Body of pancreas (tissue), 4 donors: ENCODE data around the gene SH3PXD2A. TPM values are rescaled to one million over a fixed set of nuclear protein-coding genes. Genes with fewer than 3 reads are reported as not detected.

ENCODE experiments used
- ATAC-seq: fragments of 150-250 bp; one replicate; pipeline ENCODE4 v1.9.1; 2016
- DNase-seq, 4 donors: peaks; one replicate each; pipeline ENCODE4 v3.0.0-alpha.2; 2019
- H3K27ac ChIP-seq, 4 donors: fragments of 200-600 bp; sonication (generic); 1 replicate in 3 of 4; 2 replicates in 1 of 4; pipeline versions ENCODE4 v1.5.1 to v1.6.1; 2016 to 2019; ENCODE audit warnings: mild to moderate bottlenecking in 1 of 4, mixed read lengths in 1 of 4, moderate library complexity in 1 of 4
- H3K27me3 ChIP-seq, 2 donors: fragments of 200-600 bp; sonication (generic); one replicate each; pipeline ENCODE4 v1.6.0; 2016; ENCODE audit warnings: mild to moderate bottlenecking in 1 of 2
- H3K36me3 ChIP-seq, 2 donors: fragments of 200-600 bp; sonication (generic); replicated peaks in 1 of 2; 2 replicates each; pipeline ENCODE4 v1.5.1; 2016; ENCODE audit warnings: low read depth in 2 of 2; ENCODE audit not compliant: insufficient read depth in 1 of 2
- H3K4me1 ChIP-seq: fragments of 200-600 bp; sonication (generic); one replicate; pipeline ENCODE4 v1.6.0; 2016
- H3K4me3 ChIP-seq, 2 donors: fragments of 200-600 bp; sonication (generic); 1 replicate in 1 of 2; 2 replicates in 1 of 2; pipeline ENCODE4 v1.5.1; 2016 to 2019
- H3K9me3 ChIP-seq, 3 donors: fragments of 200-600 bp; sonication (generic); 1 replicate in 2 of 3; 2 replicates in 1 of 3; pipeline ENCODE4 v1.5.1; 2016
- POLR2A ChIP-seq, 3 donors: fragments of 450-650 bp; IDR thresholded peaks; one replicate each; pipeline ENCODE4 v1.6.1; 2016; ENCODE audit warnings: antibody characterized with exemption in 3 of 3, mild to moderate bottlenecking in 2 of 3
- WGBS, 2 donors: methylation state at CpG; one replicate each; pipeline ENCODE4 v1.1.5; 2017; 5-methylcytosine and 5-hydroxymethylcytosine counted together
- intact Hi-C: fragments of 100-400 bp; cut with DNase I; formaldehyde crosslinking; loops from one replicate; pipeline ENCODE4 v1.15.1; 2023
- total RNA-seq, 2 donors: library from RNA; depleted of rRNA; stranded (reverse); fragments of >200 nt; gene quantifications; one replicate each; pipeline ENCODE4 v1.1.0, GENCODE V29; 2016
- TF ChIP-seq, protein P1 (sequence below), 7 experiments: fragments of 450-650 bp in 4 of 7; fragments of 200-600 bp in 3 of 7; sonication (generic) in 3 of 7; IDR thresholded peaks; one replicate each; pipeline ENCODE4 v1.5.1; 2016 to 2019; ENCODE audit warnings: antibody characterized with exemption in 7 of 7

The SH3PXD2A gene
- total RNA-seq, 2 donors from 2014 or later: 7.3 to 9.9 TPM

GRCh38 chr10:103745341-103746247 is 109.8 kb downstream of the SH3PXD2A start:
- Histone ChIP-seq H3K27ac (no peak overlapping the region), H3K9me3 (no peaks in the 10 kb centered on the region), H3K27me3 (no peaks in the 10 kb centered on the region), H3K4me1 (no peaks in the 10 kb centered on the region), H3K36me3 (no peaks in the 10 kb centered on the region), H3K4me3 (no peak overlapping the region)
- TF ChIP-seq, protein P1, sequence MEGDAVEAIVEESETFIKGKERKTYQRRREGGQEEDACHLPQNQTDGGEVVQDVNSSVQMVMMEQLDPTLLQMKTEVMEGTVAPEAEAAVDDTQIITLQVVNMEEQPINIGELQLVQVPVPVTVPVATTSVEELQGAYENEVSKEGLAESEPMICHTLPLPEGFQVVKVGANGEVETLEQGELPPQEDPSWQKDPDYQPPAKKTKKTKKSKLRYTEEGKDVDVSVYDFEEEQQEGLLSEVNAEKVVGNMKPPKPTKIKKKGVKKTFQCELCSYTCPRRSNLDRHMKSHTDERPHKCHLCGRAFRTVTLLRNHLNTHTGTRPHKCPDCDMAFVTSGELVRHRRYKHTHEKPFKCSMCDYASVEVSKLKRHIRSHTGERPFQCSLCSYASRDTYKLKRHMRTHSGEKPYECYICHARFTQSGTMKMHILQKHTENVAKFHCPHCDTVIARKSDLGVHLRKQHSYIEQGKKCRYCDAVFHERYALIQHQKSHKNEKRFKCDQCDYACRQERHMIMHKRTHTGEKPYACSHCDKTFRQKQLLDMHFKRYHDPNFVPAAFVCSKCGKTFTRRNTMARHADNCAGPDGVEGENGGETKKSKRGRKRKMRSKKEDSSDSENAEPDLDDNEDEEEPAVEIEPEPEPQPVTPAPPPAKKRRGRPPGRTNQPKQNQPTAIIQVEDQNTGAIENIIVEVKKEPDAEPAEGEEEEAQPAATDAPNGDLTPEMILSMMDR (IDR thresholded peaks at IDR 0.05): no peak
- no peak for TF ChIP-seq POLR2A (IDR thresholded peaks at IDR 0.05)
- intact Hi-C loops: no loop called here
- no peak for DNase-seq
- 72 to 90% methylated on average over 15 to 17 of the region's 17 CpGs for WGBS, 2 donors
- ATAC-seq: peak; percentile 12

- TF ChIP-seq POLR2A (IDR thresholded peaks at IDR 0.05): no peak
- TF ChIP-seq, protein P1 (IDR thresholded peaks at IDR 0.05): no peak
- DNase-seq (no peak), ATAC-seq (no peak)
- peaks cover 14% of the 10 kb centered on the region for H3K4me1 ChIP-seq
- no peaks in the 10 kb centered on the region for H3K36me3 ChIP-seq
- H3K27ac ChIP-seq: no peak overlapping the region
- no peaks in the 10 kb centered on the region for H3K27me3 ChIP-seq
- H3K4me3 ChIP-seq: no peak overlapping the region
- WGBS, 2 donors: 85 to 90% methylated on average over 6 of the region's 6 CpGs
- no peaks in the 10 kb centered on the region for H3K9me3 ChIP-seq
- intact Hi-C loops: no loop called here
Observed at GRCh38 chr10:103742824-103743223, 112.6 kb downstream of the SH3PXD2A start.

DNA sequence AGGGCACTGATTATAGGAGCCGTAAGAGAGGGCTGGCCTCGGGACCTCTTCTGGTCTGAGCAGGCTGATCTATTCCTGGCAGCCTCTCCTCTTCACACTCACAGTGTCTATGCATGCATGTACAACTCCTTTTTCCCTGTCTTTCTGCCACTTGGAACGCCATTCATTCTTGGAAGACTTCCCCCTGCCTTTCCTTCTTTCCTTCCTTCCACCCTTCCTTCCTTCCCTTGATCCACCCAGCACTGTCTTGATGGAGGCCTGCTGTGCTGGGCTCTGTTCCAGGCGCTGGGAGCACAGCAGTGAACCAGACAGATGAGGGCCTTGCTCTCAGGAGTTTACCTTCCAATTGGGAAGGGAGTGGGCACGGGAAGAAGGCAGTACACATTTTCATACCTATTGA is 114.8 kb downstream of the SH3PXD2A start:
- TF ChIP-seq, protein P1 (IDR thresholded peaks at IDR 0.05): no peak
- no peak for TF ChIP-seq POLR2A (IDR thresholded peaks at IDR 0.05)
- Histone ChIP-seq H3K9me3 (no peaks in the 10 kb centered on the region), H3K27ac (no peak overlapping the region), H3K4me1 (peaks cover 14% of the 10 kb centered on the region), H3K4me3 (no peak overlapping the region), H3K27me3 (no peaks in the 10 kb centered on the region), H3K36me3 (no peaks in the 10 kb centered on the region)
- intact Hi-C loops: no loop called here
- ATAC-seq (no peak), DNase-seq (no peak)
- WGBS, 2 donors: 77 to 81% methylated on average over 5 of the region's 5 CpGs

DNA sequence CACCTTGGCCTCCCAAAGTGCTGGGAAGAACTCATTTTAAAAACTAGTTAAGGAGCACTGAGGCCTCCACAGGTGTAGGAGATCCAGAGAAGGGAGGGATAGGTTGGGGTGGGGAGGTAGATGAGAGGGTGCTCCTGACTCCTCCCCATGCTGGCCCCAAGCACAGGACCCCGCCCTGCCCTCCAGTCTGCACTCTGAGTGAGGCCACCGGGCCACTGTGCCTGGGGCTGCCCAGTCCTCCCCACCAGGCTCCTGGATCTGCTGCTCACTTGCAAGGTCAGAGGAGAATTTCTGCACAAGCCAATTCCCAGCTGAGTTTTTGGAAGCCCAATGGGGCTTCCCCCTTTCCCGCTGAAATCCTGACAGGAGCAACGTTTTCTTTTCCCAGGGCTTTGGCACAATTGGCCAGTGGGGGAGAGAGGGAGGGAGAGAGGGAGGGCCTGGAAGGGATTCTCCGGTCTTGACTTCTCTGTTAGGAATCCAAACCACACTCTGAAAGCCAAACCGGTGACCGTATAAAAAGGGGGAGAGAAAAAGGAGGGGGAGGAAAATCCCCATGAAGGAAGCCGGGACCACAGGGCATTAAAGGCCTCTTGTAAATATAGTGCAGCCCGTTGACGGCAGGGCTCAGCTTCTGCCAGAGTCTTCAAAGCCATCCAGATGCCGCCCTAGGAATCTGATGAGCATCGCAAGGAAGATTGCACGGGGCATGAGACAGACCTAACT is 116.2 kb downstream of the SH3PXD2A start:
- Histone ChIP-seq H3K27me3 (no peaks in the 10 kb centered on the region), H3K27ac (peak overlapping the region in 3 of 4 donors; percentile 39 to 59 (median 53)), H3K4me3 (no peak overlapping the region), H3K4me1 (peaks cover 14% of the 10 kb centered on the region), H3K9me3 (no peaks in the 10 kb centered on the region), H3K36me3 (no peaks in the 10 kb centered on the region)
- 54 to 67% methylated on average over 13 of the region's 13 CpGs for WGBS, 2 donors
- intact Hi-C loops: no loop called here
- peak in 3 of 4 donors; percentile 24 to 46 (median 41) for DNase-seq
- no peak for TF ChIP-seq POLR2A (IDR thresholded peaks at IDR 0.05)
- TF ChIP-seq, protein P1 (IDR thresholded peaks at IDR 0.05): no peak
- peak; percentile 78 for ATAC-seq
